Measurements from ENCODE around the gene COLEC11. TPM values are rescaled to one million over a fixed set of nuclear protein-coding genes. Genes with fewer than 3 reads are reported as not detected.

The COLEC11 gene
- total and polyA plus RNA-seq, 2 donors (not counting 1 experiment from before 2014, with no cell fraction given) = not detected

DNA sequence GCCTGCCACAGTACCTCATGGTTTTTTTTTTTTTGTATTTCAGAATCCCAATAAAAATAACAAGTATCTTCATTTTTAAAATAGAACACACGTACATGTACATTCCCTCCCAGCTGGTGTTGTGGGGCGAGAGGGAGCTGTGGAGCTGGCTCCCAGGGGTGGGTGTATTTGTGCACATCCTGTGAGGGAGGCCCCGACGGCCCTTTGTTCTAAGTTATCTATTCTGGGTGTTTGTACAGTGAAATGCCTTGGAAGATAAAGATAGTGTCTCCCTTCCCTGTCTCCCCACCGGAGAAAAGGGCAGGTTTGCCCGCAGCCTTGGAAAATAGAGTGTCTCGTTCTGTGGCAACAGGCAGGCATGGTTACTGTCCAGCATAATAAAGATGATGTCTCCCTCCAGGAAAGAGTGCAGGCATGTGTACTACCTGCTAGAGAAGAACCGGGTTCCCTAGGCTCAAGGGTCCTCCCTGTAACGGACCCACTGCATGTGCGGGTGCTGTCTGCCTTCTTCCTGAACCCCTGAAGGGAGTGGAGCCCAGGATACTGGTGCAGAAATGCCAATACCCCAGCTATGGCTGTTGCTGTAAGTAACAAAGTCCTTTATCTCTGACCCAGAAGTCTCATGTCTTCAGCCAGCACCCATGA is 51.0 kb downstream of the COLEC11 start:
- POLR2A ChIA-PET = no interaction called here
- H3K4me2 ChIP-seq (replicated peaks; ENCODE audit: low read depth, low read length, poor library complexity, severe bottlenecking) = no peak overlapping the region
- DNase-seq = no peak
- peaks cover 3% of the 10 kb centered on the region in 2 donors for H3K4me1 ChIP-seq (ENCODE audit: control insufficient read depth in 2 of 2, insufficient read depth in 2 of 2, low read length in 2 of 2)
- no peak overlapping the region for H3K9ac ChIP-seq (ENCODE audit: low read length)
- H3K4me3 ChIP-seq (ENCODE audit: control extremely low read depth in 1 of 5, extremely low read depth in 1 of 5, insufficient read depth in 1 of 5, low read depth in 2 of 5, low read length in 4 of 5) = no peak overlapping the region
- no peaks in the 10 kb centered on the region for H4K20me1 ChIP-seq (ENCODE audit: control insufficient read depth, insufficient read depth, low read length, poor library complexity, severe bottlenecking)
- H3K27me3 Mint-ChIP-seq = no peaks in the 10 kb centered on the region
- H3K9me3 ChIP-seq (ENCODE audit: control extremely low read depth in 1 of 3, control insufficient read depth in 2 of 3, insufficient read depth in 1 of 3, low read length in 2 of 3) = no peaks in the 10 kb centered on the region
- ATAC-seq (ENCODE audit: low read depth) = no peak
- no peak overlapping the region for H3K27ac Mint-ChIP-seq
- H3K9me3 Mint-ChIP-seq (ENCODE audit: insufficient read depth) = no peaks in the 10 kb centered on the region
- no peak overlapping the region for H3K4me3 Mint-ChIP-seq
- H3K27me3 ChIP-seq (replicated peaks in 1 of 4; ENCODE audit: control extremely low read depth in 1 of 4, control insufficient read depth in 3 of 4, insufficient read depth in 4 of 4, low read length in 3 of 4) = peaks cover 0 to 8% (median 0%) of the 10 kb centered on the region in 4 experiments
- H3K36me3 ChIP-seq (replicated peaks in 1 of 2; ENCODE audit: control extremely low read depth in 1 of 2, control insufficient read depth in 1 of 2, extremely low read depth in 1 of 2, insufficient read depth in 2 of 2, low read length in 1 of 2) = no peaks in the 10 kb centered on the region
- TF ChIP-seq, protein P1, sequence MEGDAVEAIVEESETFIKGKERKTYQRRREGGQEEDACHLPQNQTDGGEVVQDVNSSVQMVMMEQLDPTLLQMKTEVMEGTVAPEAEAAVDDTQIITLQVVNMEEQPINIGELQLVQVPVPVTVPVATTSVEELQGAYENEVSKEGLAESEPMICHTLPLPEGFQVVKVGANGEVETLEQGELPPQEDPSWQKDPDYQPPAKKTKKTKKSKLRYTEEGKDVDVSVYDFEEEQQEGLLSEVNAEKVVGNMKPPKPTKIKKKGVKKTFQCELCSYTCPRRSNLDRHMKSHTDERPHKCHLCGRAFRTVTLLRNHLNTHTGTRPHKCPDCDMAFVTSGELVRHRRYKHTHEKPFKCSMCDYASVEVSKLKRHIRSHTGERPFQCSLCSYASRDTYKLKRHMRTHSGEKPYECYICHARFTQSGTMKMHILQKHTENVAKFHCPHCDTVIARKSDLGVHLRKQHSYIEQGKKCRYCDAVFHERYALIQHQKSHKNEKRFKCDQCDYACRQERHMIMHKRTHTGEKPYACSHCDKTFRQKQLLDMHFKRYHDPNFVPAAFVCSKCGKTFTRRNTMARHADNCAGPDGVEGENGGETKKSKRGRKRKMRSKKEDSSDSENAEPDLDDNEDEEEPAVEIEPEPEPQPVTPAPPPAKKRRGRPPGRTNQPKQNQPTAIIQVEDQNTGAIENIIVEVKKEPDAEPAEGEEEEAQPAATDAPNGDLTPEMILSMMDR (IDR thresholded peaks at IDR 0.05) = no peak
- no peak for TF ChIP-seq EZH2 (IDR thresholded peaks at IDR 0.05; ENCODE audit: borderline replicate concordance, insufficient read depth, low read depth, low read length, poor library complexity, severe bottlenecking)
- peaks cover 2% of the 10 kb centered on the region for H3K4me1 Mint-ChIP-seq
- CTCF ChIA-PET = interaction anchor here (1.4 kb wide), 1 partner anchor 221 kb away, joined by 6 read pairs; no protein-coding TSS in a partner anchor
- intact Hi-C loops (cut with micrococcal nuclease) = no loop called here
- no peak overlapping the region for H2AFZ ChIP-seq (ENCODE audit: insufficient read depth, low read depth, low read length, poor library complexity, severe bottlenecking)
- no peaks in the 10 kb centered on the region for H3K79me2 ChIP-seq (ENCODE audit: control insufficient read depth, insufficient read depth, low read length)
- H3K27ac ChIP-seq (ENCODE audit: low read length in 2 of 2) = no peak overlapping the region
- WGBS (ENCODE audit: insufficient coverage) = 91% methylated on average over 6 of the region's 10 CpGs

DNA sequence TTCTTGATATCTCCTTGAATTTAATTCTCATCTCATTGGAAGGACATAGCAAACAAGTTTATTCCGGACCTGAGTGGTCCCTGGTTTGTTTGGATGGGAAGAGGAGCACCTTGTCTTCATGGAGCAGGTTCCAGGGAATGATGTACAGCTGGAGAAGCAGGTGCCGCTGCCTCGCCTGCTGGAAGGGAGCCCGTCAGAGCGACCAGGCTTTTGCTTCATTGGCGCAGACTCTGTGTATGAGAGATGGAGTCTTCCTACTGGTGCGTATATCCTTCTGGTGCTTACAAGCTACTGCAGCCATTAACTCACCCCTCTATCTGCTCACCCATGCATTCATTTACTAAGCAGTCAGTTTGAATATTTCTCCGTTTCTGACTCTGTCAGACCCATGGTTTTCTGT is 51.5 kb downstream of the COLEC11 start:
- WGBS (ENCODE audit: insufficient coverage) = 92% methylated on average over 7 of the region's 8 CpGs
- CTCF ChIA-PET = no interaction called here
- POLR2A ChIA-PET = no interaction called here
- no peak for ATAC-seq (ENCODE audit: low read depth)
- Histone ChIP-seq H3K27ac (ENCODE audit: low read length in 2 of 2) (no peak overlapping the region), H2AFZ (ENCODE audit: insufficient read depth, low read depth, low read length, poor library complexity, severe bottlenecking) (no peak overlapping the region), H3K27me3 (replicated peaks in 1 of 4; ENCODE audit: control extremely low read depth in 1 of 4, control insufficient read depth in 3 of 4, insufficient read depth in 4 of 4, low read length in 3 of 4) (peaks cover 0 to 9% (median 0%) of the 10 kb centered on the region in 4 experiments), H3K36me3 (replicated peaks in 1 of 2; ENCODE audit: control extremely low read depth in 1 of 2, control insufficient read depth in 1 of 2, extremely low read depth in 1 of 2, insufficient read depth in 2 of 2, low read length in 1 of 2) (no peaks in the 10 kb centered on the region), H3K4me1 (ENCODE audit: control insufficient read depth in 2 of 2, insufficient read depth in 2 of 2, low read length in 2 of 2) (peaks cover 5 to 6% of the 10 kb centered on the region in 2 donors), H3K79me2 (ENCODE audit: control insufficient read depth, insufficient read depth, low read length) (no peaks in the 10 kb centered on the region), H4K20me1 (ENCODE audit: control insufficient read depth, insufficient read depth, low read length, poor library complexity, severe bottlenecking) (no peaks in the 10 kb centered on the region), H3K4me2 (replicated peaks; ENCODE audit: low read depth, low read length, poor library complexity, severe bottlenecking) (no peak overlapping the region), H3K9ac (ENCODE audit: low read length) (no peak overlapping the region), H3K9me3 (ENCODE audit: control extremely low read depth in 1 of 3, control insufficient read depth in 2 of 3, insufficient read depth in 1 of 3, low read length in 2 of 3) (no peaks in the 10 kb centered on the region), H3K4me3 (ENCODE audit: control extremely low read depth in 1 of 5, extremely low read depth in 1 of 5, insufficient read depth in 1 of 5, low read depth in 2 of 5, low read length in 4 of 5) (no peak overlapping the region)
- H3K27ac Mint-ChIP-seq = no peak overlapping the region
- TF ChIP-seq, protein P1 (IDR thresholded peaks at IDR 0.05) = no peak
- no peak for TF ChIP-seq EZH2 (IDR thresholded peaks at IDR 0.05; ENCODE audit: borderline replicate concordance, insufficient read depth, low read depth, low read length, poor library complexity, severe bottlenecking)
- H3K27me3 Mint-ChIP-seq = no peaks in the 10 kb centered on the region
- no peak for DNase-seq
- intact Hi-C loops (cut with micrococcal nuclease) = no loop called here
- H3K4me3 Mint-ChIP-seq = no peak overlapping the region
- H3K4me1 Mint-ChIP-seq = peaks cover 6% of the 10 kb centered on the region
- no peaks in the 10 kb centered on the region for H3K9me3 Mint-ChIP-seq (ENCODE audit: insufficient read depth)

Data from B cell (primary cell).